ENCODE data around the gene ATXN2L. TPM values are rescaled to one million over a fixed set of nuclear protein-coding genes. Genes with fewer than 3 reads are reported as not detected.

Gene ATXN2L
- total and polyA plus RNA-seq, 2 experiments from 2014 or later: 50.4 to 124 TPM

DNA sequence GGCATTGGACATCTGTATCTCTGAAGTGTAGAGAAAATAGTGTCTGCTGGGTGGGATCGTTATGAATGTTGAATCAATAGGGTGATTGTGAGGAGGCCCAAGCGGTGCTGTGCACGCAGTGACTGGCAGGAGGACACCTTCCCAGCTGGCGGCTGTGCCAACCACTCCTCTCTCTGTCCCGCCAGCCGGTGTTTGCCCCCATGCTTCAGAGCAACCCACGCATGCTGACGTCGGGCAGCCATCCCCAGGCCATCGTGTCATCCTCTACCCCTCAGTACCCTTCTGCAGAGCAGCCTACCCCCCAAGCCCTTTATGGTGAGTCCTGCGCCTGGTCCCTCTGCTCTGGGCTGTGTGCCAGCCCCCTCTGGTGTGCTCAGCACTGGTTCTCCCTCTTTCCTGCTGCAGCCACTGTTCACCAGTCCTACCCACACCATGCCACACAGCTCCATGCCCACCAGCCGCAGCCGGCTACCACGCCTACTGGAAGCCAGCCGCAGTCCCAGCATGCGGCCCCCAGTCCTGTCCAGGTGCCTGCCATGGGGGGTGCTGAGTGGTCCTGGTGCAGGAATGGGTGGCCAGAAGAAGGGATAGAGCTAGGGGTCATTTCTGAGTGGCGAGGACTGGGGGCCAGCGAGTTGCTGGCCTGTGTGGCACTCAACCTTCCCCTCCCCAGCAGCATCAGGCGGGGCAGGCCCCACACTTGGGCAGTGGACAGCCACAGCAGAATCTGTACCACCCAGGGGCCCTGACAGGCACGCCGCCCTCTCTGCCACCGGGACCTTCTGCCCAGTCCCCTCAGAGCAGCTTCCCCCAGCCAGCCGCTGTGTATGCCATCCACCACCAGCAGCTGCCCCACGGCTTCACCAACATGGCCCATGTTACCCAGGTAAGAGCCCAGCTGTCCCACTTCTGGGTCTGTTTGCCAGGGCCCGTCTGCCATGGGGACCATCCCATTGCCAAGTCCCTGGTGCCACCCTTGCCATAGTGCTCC, 12.4 kb downstream of the ATXN2L start:
- H3K79me2 ChIP-seq: peaks cover 19% of the 10 kb centered on the region
- H3K4me2 ChIP-seq: no peak overlapping the region
- TF ChIP-seq CTCF (IDR thresholded peaks at IDR 0.05; ENCODE audit: poor library complexity) (no peak), EZH2 (IDR thresholded peaks at IDR 0.05; ENCODE audit: borderline replicate concordance) (no peak)
- no peak overlapping the region for H2AFZ ChIP-seq
- 94% methylated on average over 22 of the region's 25 CpGs for WGBS (ENCODE audit: low lambda C conversion rate, missing lambda C conversion rate)
- H3K27ac ChIP-seq: no peak overlapping the region
- no peaks in the 10 kb centered on the region for H3K27me3 ChIP-seq
- DNase-seq (ENCODE audit: low spot score): no peak
- H3K9me2 ChIP-seq (replicated peaks; ENCODE audit: insufficient read depth): no peaks in the 10 kb centered on the region
- no peaks in the 10 kb centered on the region for H3K4me1 ChIP-seq (ENCODE audit: insufficient read depth)
- no peak overlapping the region for H3K4me3 ChIP-seq
- H3K9me3 ChIP-seq (ENCODE audit: low read depth): no peaks in the 10 kb centered on the region
- peaks cover 8% of the 10 kb centered on the region for H3K36me3 ChIP-seq (replicated peaks; ENCODE audit: insufficient read depth, low read depth)
- H4K20me1 ChIP-seq (ENCODE audit: insufficient read depth, poor library complexity, severe bottlenecking): peaks cover 18% of the 10 kb centered on the region

GRCh38 chr16:28835864-28836760, 13.3 kb downstream of the ATXN2L start:
- H3K9me3 ChIP-seq (ENCODE audit: low read depth): no peaks in the 10 kb centered on the region
- no peaks in the 10 kb centered on the region for H3K27me3 ChIP-seq
- no peaks in the 10 kb centered on the region for H3K9me2 ChIP-seq (replicated peaks; ENCODE audit: insufficient read depth)
- no peaks in the 10 kb centered on the region for H3K4me1 ChIP-seq (ENCODE audit: insufficient read depth)
- no peak overlapping the region for H3K27ac ChIP-seq
- H3K79me2 ChIP-seq: peaks cover 14% of the 10 kb centered on the region
- no peak overlapping the region for H3K4me2 ChIP-seq
- TF ChIP-seq CTCF (IDR thresholded peaks at IDR 0.05; ENCODE audit: poor library complexity) (no peak), EZH2 (IDR thresholded peaks at IDR 0.05; ENCODE audit: borderline replicate concordance) (no peak), EZH2phosphoT487 (IDR thresholded peaks at IDR 0.05; ENCODE audit: low read depth, severe bottlenecking, unreplicated experiment) (no peak)
- peaks cover 8% of the 10 kb centered on the region for H3K36me3 ChIP-seq (replicated peaks; ENCODE audit: insufficient read depth, low read depth)
- no peak overlapping the region for H2AFZ ChIP-seq
- 97% methylated on average over 20 of the region's 25 CpGs for WGBS (ENCODE audit: low lambda C conversion rate, missing lambda C conversion rate)
- no peak overlapping the region for H3K4me3 ChIP-seq
- DNase-seq (ENCODE audit: low spot score): no peak
- peaks cover 11% of the 10 kb centered on the region for H4K20me1 ChIP-seq (ENCODE audit: insufficient read depth, poor library complexity, severe bottlenecking)

DNA sequence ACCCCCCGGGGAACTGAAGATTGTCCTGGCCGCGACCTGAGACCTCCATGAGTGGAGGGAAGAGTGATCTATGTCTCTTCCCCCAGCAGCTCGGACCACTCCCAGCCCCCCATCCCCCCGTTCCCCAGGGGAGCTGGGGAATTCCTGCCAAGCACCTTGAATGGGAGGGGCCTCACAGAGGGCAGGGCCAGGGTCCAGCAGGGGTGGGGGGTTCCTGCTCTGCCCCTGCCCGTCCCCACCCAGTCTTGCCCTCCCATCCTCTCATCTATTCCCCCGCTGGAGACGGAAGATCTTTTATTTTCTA, 13.9 kb downstream of the ATXN2L start:
- Histone ChIP-seq H3K4me3 (no peak overlapping the region), H3K9me3 (ENCODE audit: low read depth) (no peaks in the 10 kb centered on the region), H3K4me1 (ENCODE audit: insufficient read depth) (no peaks in the 10 kb centered on the region), H4K20me1 (ENCODE audit: insufficient read depth, poor library complexity, severe bottlenecking) (peaks cover 7% of the 10 kb centered on the region), H3K9me2 (replicated peaks; ENCODE audit: insufficient read depth) (no peaks in the 10 kb centered on the region), H2AFZ (no peak overlapping the region), H3K36me3 (replicated peaks; ENCODE audit: insufficient read depth, low read depth) (peaks cover 8% of the 10 kb centered on the region), H3K27me3 (no peaks in the 10 kb centered on the region), H3K4me2 (no peak overlapping the region), H3K27ac (no peak overlapping the region), H3K79me2 (peaks cover 11% of the 10 kb centered on the region)
- no peak for DNase-seq (ENCODE audit: low spot score)
- 98% methylated on average over 7 of the region's 8 CpGs for WGBS (ENCODE audit: low lambda C conversion rate, missing lambda C conversion rate)
- TF ChIP-seq EZH2 (IDR thresholded peaks at IDR 0.05; ENCODE audit: borderline replicate concordance) (no peak), EZH2phosphoT487 (IDR thresholded peaks at IDR 0.05; ENCODE audit: low read depth, severe bottlenecking, unreplicated experiment) (no peak), CTCF (IDR thresholded peaks at IDR 0.05; ENCODE audit: poor library complexity) (no peak)
